HG03442 (cell line): ENCODE measurements around the gene YWHAE.
"Not testable (repeated sequence)": the region's sequence is repeated elsewhere in the genome, so short reads cannot be mapped to it uniquely, and the experiment has no call there.

Experiments used
- ATAC-seq: cut with Tn5 transposase; IDR thresholded peaks from one replicate; pipeline ENCODE4 v1.9.1; 2021; ENCODE audit warnings: mild to moderate bottlenecking, moderate library complexity; ENCODE audit not compliant: unreplicated experiment

YWHAE gene

DNA sequence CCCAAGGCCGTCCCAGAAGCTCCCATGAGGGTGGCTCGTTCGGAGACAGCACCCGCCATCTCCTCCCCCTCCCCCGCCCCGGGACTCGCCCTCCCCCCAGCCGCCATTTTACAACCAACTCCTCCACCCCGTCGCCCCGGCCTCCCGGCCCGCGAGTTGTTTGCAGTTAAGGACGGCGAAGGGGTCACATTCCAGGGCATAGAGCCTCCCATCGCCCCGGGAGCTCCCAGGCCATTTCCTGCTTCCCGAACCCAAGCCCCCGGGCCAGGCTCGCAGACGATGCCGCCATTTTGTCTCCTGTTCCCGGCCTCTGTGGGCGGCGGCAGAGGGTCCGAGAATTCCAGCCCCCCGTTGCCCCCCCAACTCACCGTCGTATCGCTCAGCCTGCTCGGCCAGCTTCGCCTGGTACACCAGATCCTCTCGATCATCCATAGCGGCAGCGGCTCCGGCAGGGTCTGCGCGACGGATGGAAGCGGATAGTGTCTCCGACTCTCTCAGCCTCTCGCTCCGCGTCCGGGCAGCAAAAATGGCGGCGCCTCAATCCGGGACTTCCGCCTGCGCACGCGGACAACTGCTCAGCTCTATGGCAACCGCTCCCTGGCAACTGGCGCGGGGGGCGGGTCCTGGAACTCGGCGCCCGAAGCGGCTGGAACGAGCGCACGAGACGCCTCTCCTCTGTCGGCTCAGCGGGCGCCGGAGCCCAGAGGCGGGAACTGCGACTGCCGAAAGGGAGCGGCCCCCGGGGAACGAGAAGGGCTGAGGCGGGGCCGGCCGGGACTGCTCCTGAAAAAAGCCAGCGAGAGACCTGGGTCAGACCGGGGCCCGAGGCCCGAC is at the start of gene YWHAE:
TSS of gene YWHAE (minus strand) at position 544 of the 834 bp plus-strand sequence. CDS start at position 432, 112 bp downstream.
- ATAC-seq: peak; percentile 87

DNA sequence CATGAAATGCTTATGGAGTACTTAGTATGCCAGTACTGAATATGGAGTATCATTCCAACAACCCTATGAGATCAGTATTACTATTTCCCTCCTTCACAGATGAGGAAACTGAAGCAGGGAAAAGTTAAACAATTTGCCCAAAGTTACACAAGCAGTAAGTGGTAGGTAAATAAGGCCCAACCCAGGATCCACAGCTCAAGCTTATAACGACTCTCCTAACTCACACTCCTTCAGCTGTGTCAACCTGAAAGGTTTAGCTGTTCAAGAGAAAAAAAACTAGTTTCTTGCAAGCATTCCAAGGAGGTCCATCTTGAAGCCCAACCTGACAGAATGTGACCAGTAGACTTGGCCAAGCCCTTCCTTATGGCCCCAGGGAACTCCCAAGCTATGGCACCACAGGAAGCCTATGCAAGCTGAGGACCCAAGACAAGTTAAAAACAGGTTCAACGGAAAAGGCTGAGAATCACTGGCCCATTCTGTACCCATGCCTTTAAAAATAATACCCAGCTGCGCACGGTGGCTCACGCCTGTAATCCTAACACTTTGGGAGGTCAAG is 49.5 kb upstream of the YWHAE start:
- no peak for ATAC-seq

DNA sequence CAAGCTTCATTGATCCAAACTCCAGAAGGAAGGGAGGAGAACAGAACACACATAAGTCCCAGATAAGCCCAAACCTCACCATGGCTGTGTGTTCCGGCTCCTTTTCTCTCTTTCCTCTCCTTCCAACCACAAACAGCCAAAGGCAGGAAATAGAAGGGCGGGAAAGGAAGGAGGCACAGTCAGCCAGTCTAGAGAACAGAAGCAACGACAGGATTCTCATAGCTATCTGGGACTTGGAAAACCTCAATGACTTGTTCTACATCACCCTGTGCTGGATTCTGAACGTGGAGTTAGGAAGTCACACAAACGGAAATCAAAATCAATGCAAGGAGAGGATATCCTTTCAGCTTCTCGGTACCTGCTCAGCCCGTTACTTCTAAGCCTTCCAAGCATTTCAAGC is 47.0 kb upstream of the YWHAE start:
- no peak for ATAC-seq

DNA sequence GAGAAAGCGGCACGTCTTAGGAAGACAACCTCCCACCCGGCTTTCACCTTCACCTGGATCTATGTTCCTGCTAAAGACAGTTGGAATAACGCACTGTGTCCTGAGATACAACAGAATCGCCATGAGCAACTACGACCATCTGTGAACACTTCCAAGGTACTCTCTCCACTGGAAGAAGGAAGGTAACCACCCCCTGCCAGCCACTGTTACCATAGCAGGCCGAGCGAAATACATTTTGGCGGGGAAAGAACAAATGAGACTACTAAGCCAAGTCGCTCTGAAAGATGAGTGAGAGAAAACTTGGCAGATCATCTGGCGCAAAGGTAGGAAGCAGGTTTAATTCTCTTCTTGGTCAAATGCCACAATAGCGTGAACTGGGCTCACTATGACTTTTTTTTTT is 46.2 kb upstream of the YWHAE start:
- no peak for ATAC-seq

DNA sequence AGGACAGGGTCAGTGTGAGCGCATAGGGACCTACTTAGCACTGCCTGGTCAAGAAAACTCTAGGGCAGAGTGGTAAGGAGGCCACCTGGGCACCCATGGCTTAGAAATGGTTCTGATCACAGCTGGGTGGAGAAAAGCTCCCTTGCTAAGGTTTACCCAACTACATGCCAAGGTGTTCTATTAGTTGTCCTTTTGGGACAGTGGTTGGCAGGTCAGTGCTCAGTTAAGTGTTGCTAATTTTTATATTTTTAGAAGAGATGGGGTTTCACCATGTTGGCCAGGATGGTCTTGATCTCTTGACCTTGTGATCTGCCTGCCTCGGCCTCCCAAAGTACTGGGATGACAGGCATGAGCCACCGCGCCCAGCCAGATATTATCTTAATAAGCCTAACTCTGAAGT is 45.7 kb upstream of the YWHAE start:
- not testable (repeated sequence) for ATAC-seq

DNA sequence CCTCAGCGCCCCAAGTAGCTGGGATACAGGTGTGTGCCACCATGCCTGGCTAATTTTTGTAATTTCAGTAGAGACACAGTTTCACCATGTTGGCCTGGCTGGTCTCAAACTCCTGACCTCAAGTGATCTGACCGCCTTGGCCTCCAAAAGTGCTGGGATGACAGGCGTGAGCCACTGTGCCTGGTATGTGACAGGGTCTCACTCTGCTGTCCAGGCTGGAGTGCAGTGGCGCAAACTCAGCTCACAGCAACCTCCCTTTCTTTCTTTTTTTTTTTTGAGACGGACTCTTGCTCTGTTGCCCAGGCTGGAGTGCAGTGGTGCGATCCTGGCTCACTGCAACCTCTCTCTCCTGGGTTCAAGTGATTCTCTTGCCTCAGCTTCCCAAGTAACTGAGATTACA is 42.7 kb upstream of the YWHAE start:
- ATAC-seq: not testable (repeated sequence)

DNA sequence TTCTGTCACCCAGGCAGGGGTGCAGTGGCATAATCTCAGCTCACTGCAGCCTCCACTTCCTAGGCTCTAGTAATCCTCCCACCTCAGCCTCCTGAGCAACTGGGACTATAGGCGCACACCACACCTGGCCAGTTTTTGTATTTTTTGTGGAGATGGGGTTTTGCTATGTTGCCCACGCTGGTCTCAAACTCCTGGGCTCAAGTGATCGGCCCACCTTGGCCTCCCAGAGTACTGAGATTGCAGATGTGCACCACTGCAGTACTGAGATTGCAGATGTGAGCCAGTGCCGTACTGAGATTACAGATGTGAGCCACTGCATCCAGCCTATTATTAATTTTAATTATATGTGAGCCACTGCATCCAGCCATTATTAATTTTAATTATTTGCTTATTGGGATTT is 42.2 kb upstream of the YWHAE start:
- ATAC-seq: no peak

DNA sequence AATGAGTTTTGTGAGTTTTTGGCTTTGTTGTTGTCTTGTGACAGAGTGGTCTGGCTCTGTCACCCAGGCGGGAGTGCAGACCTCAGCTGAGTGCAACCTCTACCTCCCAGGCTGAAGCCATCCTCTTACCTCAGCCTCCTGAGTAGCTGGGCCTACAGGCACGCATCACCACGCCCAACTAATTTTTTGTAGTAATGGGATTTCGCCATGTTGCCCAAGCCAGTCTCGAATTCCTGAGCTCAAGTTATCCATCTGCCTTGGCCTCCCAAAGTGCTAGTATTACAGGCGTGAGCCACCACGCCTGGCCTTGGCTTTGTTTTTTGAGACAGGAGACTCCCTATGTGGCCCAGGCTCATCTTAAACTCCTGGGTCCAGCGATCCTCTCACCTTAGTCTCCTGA is 40.9 kb upstream of the YWHAE start:
- no peak for ATAC-seq

DNA sequence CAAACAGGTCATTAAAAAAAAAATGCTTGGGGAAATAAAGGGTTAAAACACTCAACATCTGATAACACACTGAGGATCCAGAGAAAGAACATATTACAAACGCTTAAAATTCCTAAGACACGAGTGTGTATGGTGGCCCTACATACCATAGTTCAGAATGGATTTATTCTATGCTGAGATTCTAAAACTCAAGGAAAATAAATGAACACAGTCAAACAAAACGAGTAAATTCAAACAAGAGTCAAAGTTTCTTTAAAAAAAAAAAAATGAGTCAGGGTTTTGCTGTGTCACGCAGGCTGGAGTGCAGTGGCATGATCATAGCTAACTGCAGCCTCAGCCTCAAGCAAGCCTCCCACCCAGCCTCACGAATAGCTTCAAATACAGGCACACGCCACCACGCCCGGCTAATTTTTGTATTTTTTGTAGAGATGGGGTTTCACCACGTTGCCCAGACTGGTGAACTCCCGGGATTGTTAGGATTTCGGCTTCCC is 38.6 kb upstream of the YWHAE start:
- ATAC-seq: no peak

DNA sequence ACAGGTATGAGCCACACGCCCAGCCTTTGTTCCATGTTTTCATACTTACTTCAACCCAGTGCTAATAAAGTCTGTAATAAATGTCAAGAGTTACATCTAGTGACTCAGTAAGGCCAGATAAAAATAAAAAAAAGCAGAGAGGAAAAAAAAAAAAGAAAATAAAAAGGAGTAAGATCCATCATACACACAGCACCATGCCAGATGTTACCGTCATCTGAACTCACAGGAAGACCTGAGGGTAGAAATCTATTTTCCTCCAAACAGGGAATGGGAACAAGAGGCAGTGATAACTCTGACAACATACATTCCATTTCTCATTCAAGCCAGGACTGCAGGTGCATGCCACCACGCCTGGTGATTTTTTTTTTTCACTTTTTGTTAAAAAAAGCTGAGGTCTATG is 35.3 kb upstream of the YWHAE start:
- ATAC-seq: no peak

DNA sequence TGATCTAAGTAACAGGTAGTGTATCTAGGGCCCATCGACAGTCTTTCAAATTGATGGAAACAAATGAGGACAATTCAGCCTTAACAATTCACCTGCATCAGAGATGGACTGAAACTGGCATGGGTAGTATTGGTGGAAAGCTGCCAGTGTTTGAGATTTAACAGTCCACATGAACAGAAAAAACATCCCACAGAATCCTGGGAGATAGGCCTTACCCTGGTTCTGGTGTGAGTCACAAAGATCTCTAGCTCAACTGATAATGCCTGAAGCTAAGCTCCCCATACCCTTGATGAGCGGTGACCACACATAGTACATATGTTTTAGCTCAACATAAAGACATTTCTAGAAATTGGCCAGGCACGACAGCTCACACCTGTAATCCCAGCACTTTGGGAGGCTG is 34.1 kb upstream of the YWHAE start:
- ATAC-seq: no peak

DNA sequence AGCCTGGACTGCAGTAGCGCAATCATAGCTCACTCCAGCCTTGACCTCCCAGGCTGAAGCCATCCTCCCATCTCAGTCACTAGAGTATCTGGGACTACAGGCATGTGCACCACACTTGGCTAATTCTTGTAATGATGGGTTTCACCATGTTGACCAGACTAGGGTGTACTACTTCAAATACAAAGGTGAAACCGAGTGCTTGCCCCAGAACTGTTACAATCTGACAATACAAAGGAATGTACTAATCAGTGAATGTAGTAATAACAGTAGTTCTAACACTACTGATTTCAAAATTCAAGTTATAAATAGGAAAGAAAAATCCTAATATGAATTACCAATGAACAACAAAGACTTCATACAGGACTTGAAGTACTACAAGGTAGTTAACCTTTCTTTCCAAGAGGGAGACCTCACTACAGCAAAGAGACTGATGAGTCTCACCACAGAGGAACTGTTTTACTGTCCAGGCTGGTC is 31.6 kb upstream of the YWHAE start:
- ATAC-seq: no peak

DNA sequence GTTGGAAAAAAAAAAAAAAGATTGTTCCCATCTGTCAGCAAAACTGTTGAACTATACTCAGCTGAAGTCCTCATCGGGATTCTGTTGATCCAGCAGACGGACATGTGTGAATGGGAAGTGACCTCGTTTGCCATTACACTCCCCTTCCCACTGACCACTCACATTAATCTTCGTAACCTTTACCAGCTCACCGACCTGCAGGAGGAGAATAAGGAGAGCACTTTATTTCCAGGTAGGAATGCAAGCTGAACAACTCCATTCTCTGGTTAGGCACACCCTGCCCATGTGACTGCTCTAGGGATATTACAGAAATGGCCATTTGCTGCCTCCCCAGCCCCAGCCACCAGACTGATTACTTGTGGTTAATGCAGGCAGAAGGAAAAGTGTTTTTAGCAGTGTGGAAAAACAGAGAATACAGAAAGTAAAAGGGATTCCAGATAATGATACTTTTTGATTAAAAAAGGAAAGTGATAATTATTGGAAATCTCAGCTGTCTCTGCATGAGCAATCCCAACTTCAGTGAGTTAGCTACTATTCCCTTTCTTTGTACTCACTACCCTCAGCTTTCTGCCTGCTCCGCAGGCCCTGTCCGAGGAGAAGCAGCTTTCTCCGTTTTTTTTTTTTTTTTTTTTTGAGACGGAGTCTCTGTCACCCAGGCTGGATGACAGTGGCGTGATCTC is 23.6 kb upstream of the YWHAE start:
- no peak for ATAC-seq

DNA sequence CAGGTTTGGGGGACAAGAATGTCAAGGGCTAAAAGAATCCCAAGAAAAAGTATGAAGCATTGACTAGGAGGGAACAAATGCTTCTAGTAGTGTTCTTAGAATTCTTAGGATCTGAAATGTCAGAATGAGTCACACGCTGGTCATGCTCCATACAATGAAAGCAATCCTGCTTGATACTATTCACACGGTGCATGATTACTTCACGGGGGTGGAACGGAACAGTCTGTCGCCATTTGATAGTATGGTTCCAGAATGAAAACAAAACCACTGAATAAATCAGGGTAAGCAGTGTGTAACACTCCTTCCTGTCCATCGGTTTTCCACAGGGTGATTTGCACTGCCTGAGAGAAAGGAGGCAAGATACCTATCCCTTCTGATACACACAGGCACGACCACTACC is 22.9 kb upstream of the YWHAE start:
- ATAC-seq: no peak

DNA sequence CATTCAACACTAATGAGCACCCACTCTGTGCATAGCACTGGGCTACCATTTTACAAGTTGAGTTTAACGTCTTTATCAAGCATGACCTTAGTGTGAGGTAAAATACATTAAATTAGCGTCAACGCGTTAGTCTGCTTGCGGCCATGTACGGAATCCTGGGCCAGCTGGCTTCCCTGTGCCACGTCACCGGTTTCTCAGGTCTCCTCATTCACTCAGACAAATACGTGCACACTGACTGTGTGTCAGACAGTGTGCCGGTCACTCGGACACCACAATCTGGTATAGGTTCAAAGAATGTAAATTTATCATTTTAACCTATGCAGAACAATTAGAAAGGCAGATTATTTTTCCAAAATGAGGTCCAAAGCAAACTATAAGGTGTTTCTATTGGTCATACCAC is 21.4 kb upstream of the YWHAE start:
- ATAC-seq: no peak

DNA sequence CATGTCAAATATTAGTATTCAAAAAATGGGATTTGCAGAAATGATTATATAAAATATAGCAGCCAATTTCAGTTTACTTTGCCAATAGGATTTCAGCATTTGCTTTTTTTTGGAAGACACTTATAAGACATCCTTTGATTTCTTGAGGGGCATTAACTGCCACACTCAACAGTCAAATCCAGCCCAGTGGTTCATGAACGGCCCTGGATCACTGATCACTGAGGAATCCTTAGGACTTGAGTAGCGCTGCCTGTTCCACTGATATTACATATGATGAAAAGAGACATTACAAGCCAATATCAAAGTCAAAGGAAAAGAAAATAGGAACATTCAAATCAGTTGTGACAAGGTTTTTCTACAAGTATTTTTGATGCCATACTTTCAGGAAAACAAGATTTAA is 21.0 kb upstream of the YWHAE start:
- ATAC-seq: no peak

DNA sequence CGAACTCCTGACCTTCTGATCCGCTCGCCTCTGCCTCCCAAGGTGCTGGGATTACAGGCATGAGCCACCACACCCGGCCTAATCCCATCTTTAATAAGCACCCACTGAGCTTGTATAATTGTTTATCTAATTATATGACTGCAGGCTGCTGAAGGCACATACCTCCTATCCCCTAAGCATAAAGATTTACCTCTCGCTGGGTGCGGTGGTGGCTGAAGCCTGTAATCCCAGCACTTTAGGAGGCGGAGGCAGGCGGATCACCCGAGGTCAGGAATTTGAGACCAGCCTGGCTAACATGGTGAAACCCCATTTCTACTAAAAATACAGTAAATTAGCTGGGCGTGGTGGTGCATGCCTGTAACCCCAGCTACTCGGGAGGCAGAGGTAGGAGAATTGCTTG is 20.1 kb upstream of the YWHAE start:
- no peak for ATAC-seq

DNA sequence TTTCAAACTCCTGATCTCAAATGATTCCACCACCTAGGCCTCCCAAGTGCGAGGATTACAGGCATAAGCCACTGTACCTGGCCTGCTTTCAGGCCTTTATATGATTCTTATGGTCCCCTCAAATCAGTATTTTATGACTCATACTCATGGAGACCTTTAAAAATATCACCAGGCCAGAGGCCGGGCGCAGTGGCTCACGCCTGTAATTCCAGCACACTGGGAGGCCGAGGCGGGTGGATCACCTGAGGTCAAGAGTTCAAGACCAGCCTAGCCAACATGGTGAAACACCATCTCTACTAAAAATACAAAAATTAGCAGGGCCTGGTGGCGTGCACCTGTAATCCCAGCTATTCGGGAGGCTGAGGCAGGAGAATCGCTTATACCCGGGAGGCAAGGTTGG is 18.5 kb upstream of the YWHAE start:
- ATAC-seq: not testable (repeated sequence)

DNA sequence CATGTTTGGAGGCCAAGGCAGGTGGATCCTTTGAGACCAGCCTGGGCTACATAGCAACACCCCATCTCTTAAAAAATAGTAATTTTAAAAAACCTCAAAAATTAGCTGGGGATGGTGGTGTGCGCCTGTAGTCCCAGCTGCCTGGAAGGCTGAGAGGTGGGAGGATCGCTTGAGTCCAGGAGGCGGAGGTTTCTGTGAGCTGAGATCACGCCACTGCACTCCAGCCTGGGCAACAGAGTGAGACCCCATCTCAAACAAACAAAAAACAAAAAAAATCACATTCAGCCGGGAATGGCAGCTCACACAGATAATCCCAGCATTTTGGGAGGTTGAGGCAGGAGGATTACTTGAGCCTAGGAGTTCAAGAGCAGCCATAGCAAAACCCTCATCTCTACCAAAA is 16.4 kb upstream of the YWHAE start:
- no peak for ATAC-seq

DNA sequence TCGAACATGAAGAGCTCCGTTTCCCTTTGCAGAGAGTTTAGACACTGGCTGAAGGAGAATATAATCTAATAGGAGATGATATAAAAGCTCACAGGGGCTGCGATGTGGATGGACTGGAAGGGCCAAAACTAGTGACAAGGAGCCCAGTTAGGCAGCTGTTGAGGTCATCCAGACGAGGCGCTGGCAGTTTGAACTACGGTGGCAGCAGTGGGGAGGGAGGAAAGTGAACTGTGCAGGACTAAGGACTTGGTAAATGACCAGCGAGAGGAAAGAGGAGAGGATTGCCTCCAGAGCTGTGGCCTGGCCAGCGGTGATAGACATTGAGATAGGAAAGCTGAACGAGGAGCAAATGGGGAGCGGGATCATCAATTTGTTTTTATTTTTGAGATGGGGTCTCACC is 14.6 kb upstream of the YWHAE start:
- no peak for ATAC-seq

DNA sequence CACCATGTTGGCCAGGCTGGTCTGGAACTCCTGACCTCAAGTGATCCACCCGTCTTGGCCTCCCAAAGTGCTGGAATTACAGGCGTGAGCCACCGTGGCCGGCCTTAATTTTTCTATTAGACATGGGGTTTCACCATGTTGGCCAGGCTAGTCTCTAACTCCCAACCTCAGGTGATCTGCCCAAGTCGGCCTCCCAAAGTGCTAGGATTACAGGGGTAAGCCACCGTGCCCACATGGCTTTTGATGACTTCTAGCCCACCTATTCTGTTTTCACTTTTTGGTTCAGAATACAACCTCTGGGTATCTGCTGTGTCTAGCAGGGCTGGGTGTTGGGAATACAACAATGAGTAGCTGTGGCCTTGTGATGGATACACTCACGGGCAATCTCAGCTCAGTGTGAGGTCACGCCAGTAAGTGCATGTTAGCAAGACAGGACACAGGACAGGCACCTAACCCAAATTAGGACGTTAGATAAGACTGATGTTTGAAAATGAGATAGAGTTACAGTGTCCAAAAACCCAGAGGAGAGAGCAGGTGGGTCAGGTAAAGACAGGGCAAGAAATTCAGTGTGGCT is 14.1 kb upstream of the YWHAE start:
- no peak for ATAC-seq
